GM21576 (cell line): ENCODE data around the gene ARHGEF38.
A peak's percentile ranks its signal among the peaks of the same experiment; 100 is the strongest.
"Not testable (repeated sequence)": the region's sequence is repeated elsewhere in the genome, so short reads cannot be mapped to it uniquely, and the experiment has no call there.

ENCODE experiments used
- ATAC-seq: cut with Tn5 transposase; IDR thresholded peaks from one replicate; pipeline ENCODE4 v1.9.1; 2021; ENCODE audit warnings: mild to moderate bottlenecking, moderate library complexity; ENCODE audit not compliant: unreplicated experiment

ARHGEF38 gene

GRCh38 chr4:105710012-105710600, 157.7 kb downstream of the ARHGEF38 start:
- ATAC-seq, result no peak

- no peak for ATAC-seq
Measured at GRCh38 chr4:105710678-105711077, 158.3 kb downstream of the ARHGEF38 start.

DNA sequence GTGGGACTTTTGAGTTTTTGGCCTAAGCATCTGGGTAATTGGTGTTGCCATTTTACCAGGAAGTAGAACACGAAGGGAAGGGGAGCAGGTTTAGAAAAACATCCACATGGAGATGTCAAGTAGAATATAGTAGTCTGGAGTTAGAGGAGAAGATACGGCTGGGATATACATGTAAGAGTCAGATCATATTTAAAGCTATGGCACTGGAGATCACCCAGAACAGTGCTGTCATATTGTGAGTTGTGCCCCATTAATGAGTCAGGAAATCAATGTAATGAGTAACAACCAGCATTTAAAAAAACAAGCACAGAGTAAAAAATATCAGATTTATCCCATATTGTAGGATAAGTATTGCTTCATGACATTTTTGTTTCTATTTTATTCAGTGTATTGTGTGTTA, 160.3 kb downstream of the ARHGEF38 start:
- no peak for ATAC-seq

DNA sequence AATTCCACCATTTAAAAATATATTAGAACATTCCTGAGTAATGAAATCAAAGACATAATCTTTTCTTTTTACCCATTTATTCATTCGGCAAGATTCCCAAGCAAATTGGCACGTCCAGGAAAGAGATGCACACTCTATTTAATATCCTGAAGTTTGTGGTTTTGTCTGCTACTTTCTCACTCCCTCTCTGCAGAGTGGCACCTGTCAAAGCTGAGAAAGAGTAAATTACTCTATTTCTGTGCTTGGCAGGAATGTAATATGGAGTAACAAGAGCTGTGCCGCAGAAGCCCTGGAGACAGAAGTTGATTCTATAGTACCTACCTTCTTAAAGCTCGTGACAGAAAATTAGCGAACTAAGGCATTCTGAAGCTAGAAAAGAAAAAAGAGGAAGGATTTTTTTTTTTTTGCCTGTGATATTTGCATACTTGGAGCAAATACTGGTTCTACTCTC, 161.7 kb downstream of the ARHGEF38 start:
- peak; percentile 70 for ATAC-seq

DNA sequence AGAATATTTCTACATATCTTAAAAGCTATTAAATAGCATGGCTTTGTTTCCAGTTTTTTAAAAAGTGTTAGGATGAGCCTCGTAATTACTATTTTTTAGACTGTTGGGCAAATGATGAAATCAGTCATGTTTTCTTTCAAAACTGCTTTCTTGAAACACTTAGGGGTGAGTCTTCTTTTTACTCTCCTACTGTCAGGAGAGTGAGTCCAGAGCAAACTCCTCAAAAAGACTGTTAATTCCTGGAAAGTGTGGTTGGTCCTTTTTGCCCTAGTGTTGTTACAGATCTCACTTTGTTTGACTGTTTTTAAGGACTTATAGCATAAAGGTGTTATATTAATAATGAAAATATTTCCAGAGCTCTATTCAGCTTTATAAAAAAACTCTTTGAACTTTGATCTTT, 162.5 kb downstream of the ARHGEF38 start:
- no peak for ATAC-seq

GRCh38 chr4:105715692-105716278, 163.4 kb downstream of the ARHGEF38 start:
- no peak for ATAC-seq

GRCh38 chr4:105719204-105719603, 166.8 kb downstream of the ARHGEF38 start:
- ATAC-seq, result no peak

- no peak for ATAC-seq
Measured at GRCh38 chr4:105725623-105726022, 173.2 kb downstream of the ARHGEF38 start.

GRCh38 chr4:105729895-105730294, 177.5 kb downstream of the ARHGEF38 start:
- not testable (repeated sequence) for ATAC-seq
